ENCODE measurements around the gene GBA2.

The GBA2 gene

GRCh38 chr9:35767458-35767857, 18.4 kb upstream of the GBA2 start:
- no peak overlapping the region for H3K4me3 ChIP-seq (ENCODE audit: low read depth, low read length)
- no peak for TF ChIP-seq CTCF (IDR thresholded peaks at IDR 0.05; ENCODE audit: borderline replicate concordance, insufficient read depth, low read depth, low read length)

GRCh38 chr9:35766997-35767396, 18.0 kb upstream of the GBA2 start:
- TF ChIP-seq CTCF (IDR thresholded peaks at IDR 0.05; ENCODE audit: borderline replicate concordance, insufficient read depth, low read depth, low read length): no peak
- H3K4me3 ChIP-seq (ENCODE audit: low read depth, low read length): no peak overlapping the region

- no peak for TF ChIP-seq CTCF (IDR thresholded peaks at IDR 0.05; ENCODE audit: borderline replicate concordance, insufficient read depth, low read depth, low read length)
- no peak overlapping the region for H3K4me3 ChIP-seq (ENCODE audit: low read depth, low read length)
Measured at GRCh38 chr9:35763803-35764202, 14.8 kb upstream of the GBA2 start.

GRCh38 chr9:35763181-35763580, 14.2 kb upstream of the GBA2 start:
- TF ChIP-seq CTCF (IDR thresholded peaks at IDR 0.05; ENCODE audit: borderline replicate concordance, insufficient read depth, low read depth, low read length): no peak
- no peak overlapping the region for H3K4me3 ChIP-seq (ENCODE audit: low read depth, low read length)

GRCh38 chr9:35760651-35761050, 11.6 kb upstream of the GBA2 start:
- no peak for TF ChIP-seq CTCF (IDR thresholded peaks at IDR 0.05; ENCODE audit: borderline replicate concordance, insufficient read depth, low read depth, low read length)
- H3K4me3 ChIP-seq (ENCODE audit: low read depth, low read length): no peak overlapping the region

- no peak overlapping the region for H3K4me3 ChIP-seq (ENCODE audit: low read depth, low read length)
- TF ChIP-seq CTCF (IDR thresholded peaks at IDR 0.05; ENCODE audit: borderline replicate concordance, insufficient read depth, low read depth, low read length): no peak
Measured at GRCh38 chr9:35759795-35760194, 10.8 kb upstream of the GBA2 start.

- no peak overlapping the region for H3K4me3 ChIP-seq (ENCODE audit: low read depth, low read length)
- TF ChIP-seq CTCF (IDR thresholded peaks at IDR 0.05; ENCODE audit: borderline replicate concordance, insufficient read depth, low read depth, low read length): no peak
Measured at GRCh38 chr9:35758475-35759050, 9.5 kb upstream of the GBA2 start.
